ENCODE data around the gene GRIK2. TPM values are rescaled to one million over a fixed set of nuclear protein-coding genes. Genes with fewer than 3 reads are reported as not detected.

GRIK2 gene
- total RNA-seq, 2 donors from 2014 or later, result 0.92 to 2.0 TPM

DNA sequence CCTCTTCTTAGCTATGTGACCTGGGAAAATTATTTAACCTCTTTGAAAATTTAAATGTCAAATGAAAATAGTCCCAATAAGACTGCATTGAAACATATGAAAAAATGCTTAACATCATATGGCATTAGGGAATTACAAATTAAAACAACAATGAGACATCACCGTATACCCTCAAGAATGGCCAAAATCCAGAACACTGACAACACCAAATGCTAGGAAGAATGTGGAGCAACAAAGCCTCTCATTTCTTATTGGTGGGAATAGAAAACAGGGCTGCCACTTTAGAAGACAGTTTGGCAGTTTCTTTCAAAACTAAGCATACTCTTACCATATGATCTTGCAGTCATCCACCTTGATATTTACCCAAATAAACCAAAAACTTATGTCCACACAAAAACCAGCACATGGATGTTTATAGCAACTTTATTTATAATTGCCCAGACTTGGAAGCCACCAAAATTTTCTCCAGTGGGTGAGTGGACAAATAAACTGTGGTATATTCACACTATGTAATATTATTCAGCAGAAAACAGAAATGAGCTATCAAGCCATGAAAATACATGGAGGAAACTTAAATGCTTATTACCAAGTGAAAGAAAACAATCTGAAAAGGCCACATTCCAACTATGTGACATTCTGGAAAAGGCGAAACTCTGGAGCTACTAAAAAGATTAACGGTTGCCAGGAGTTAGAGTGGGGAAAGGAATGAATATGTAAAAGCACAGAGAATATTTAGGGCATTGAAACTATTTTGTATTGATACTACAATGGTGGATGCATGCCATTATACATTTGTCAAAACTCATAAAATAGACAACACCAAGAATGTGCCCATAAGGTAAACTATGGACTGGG lies 459.9 kb downstream of the GRIK2 start:
- DNase-seq (ENCODE audit: low spot score) (no peak), ATAC-seq (ENCODE audit: insufficient number of reproducible peaks, low FRiP score, low read depth) (no peak)
- no peak for TF ChIP-seq CTCF (IDR thresholded peaks at IDR 0.05)
- Histone ChIP-seq H3K27ac (no peak overlapping the region), H3K9me3 (no peaks in the 10 kb centered on the region), H3K36me3 (no peaks in the 10 kb centered on the region), H3K27me3 (replicated peaks; ENCODE audit: insufficient read depth) (no peaks in the 10 kb centered on the region), H3K4me3 (no peak overlapping the region), H3K4me1 (ENCODE audit: control insufficient read depth in 1 of 2, low read depth in 2 of 2) (no peaks in the 10 kb centered on the region)

DNA sequence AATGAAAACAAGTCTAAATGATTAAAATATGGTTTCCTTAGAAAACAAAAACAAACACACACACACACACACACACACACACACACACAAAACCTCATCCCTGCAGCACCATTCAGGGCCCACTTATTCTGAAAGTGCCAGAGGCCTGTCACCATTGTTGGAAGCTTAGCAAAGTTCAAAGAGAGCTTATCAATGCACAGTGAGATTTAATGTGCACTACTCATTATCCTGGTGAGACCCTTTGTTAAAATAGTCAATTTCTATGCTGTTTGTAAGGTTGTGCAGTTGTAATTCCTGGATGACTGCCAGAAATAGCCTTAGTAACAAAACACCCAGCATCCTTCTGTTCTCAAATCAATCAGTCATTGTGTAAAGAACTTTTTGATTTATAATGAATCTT lies 482.9 kb downstream of the GRIK2 start:
- no peak overlapping the region for H3K4me3 ChIP-seq
- ATAC-seq (ENCODE audit: insufficient number of reproducible peaks, low FRiP score, low read depth) (no peak), DNase-seq (ENCODE audit: low spot score) (no peak)
- no peak for TF ChIP-seq CTCF (IDR thresholded peaks at IDR 0.05)
- H3K9me3 ChIP-seq, result no peaks in the 10 kb centered on the region
- no peaks in the 10 kb centered on the region for H3K36me3 ChIP-seq
- H3K27ac ChIP-seq, result no peak overlapping the region
- H3K4me1 ChIP-seq (ENCODE audit: control insufficient read depth in 1 of 2, low read depth in 2 of 2), result no peaks in the 10 kb centered on the region
- H3K27me3 ChIP-seq (replicated peaks; ENCODE audit: insufficient read depth), result no peaks in the 10 kb centered on the region

DNA sequence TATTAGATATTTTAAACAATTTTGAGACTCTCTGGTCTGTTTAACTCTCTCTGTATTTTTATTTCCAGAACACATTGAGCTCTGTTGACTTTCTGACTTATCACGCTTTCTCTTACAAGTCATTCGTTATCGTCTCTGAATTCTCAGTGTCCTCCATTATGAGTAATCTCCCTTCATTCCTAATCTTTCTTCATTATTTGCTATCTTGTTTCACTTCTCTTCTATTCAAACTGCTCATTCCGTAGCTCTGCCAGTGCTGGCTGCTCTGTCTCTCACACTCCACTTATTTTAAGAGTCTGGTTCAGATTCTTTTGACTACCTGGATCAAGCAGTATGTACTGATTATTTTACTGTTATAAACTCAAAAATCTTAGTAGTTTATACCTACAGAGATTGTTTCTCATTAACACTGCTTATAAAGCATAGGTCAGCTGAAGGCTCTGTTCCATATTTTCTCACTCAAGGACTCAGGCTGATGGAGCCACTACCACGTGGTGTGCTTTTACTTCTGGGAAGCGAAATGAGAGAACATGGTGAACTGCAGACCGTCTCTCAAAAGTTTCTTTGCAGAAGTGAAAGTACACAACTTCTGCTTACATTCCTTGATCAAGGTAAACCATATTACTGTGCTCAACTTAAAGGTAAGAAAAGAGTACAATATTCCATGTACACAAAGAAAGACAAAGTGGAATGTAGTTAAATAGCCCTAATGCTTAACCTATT lies 485.2 kb downstream of the GRIK2 start:
- DNase-seq (ENCODE audit: low spot score), result no peak

GRCh38 chr6:101879782-101880181 lies 486.3 kb downstream of the GRIK2 start:
- H3K4me3 ChIP-seq, result no peak overlapping the region
- H3K27ac ChIP-seq, result no peak overlapping the region
- no peaks in the 10 kb centered on the region for H3K36me3 ChIP-seq
- DNase-seq (ENCODE audit: low spot score) (no peak), ATAC-seq (ENCODE audit: insufficient number of reproducible peaks, low FRiP score, low read depth) (no peak)
- H3K9me3 ChIP-seq, result no peaks in the 10 kb centered on the region
- no peak for TF ChIP-seq CTCF (IDR thresholded peaks at IDR 0.05)
- H3K4me1 ChIP-seq (ENCODE audit: control insufficient read depth in 1 of 2, low read depth in 2 of 2), result no peaks in the 10 kb centered on the region
- no peaks in the 10 kb centered on the region for H3K27me3 ChIP-seq (replicated peaks; ENCODE audit: insufficient read depth)

More for the DNA sequence above, 485.2 kb downstream of the GRIK2 start:
- no peak for TF ChIP-seq CTCF (IDR thresholded peaks at IDR 0.05)
- Histone ChIP-seq H3K27me3 (replicated peaks; ENCODE audit: insufficient read depth) (no peaks in the 10 kb centered on the region), H3K4me1 (ENCODE audit: control insufficient read depth in 1 of 2, low read depth in 2 of 2) (no peaks in the 10 kb centered on the region), H3K27ac (no peak overlapping the region), H3K4me3 (no peak overlapping the region), H3K36me3 (no peaks in the 10 kb centered on the region), H3K9me3 (no peaks in the 10 kb centered on the region)
- ATAC-seq (ENCODE audit: insufficient number of reproducible peaks, low FRiP score, low read depth), result no peak

GRCh38 chr6:101883505-101883904 lies 490.0 kb downstream of the GRIK2 start:
- no peak for TF ChIP-seq CTCF (IDR thresholded peaks at IDR 0.05)
- H3K9me3 ChIP-seq, result no peaks in the 10 kb centered on the region
- no peak for ATAC-seq (ENCODE audit: insufficient number of reproducible peaks, low FRiP score, low read depth)

More at GRCh38 chr6:101883505-101883904, 490.0 kb downstream of the GRIK2 start:
- H3K4me3 ChIP-seq, result no peak overlapping the region
- no peaks in the 10 kb centered on the region for H3K36me3 ChIP-seq
- no peaks in the 10 kb centered on the region for H3K4me1 ChIP-seq (ENCODE audit: control insufficient read depth in 1 of 2, low read depth in 2 of 2)
- H3K27me3 ChIP-seq (replicated peaks; ENCODE audit: insufficient read depth), result no peaks in the 10 kb centered on the region
- no peak for DNase-seq (ENCODE audit: low spot score)
- no peak overlapping the region for H3K27ac ChIP-seq
